GM23338 (cell line): ENCODE data around the gene PLAAT1.

Experiments
- CTCF ChIP-seq, 2 experiments: fragments of 200-600 bp in 1 of 2; sonication (generic) in 1 of 2; conservative IDR thresholded peaks; 2 replicates each; pipeline versions ENCODE4 v1.5.1 to v1.6.1; 2016 to 2017; ENCODE audit warnings: antibody characterized with exemption in 2 of 2, low read depth in 2 of 2, mild to moderate bottlenecking in 2 of 2, moderate library complexity in 1 of 2
- EZH2 ChIP-seq: fragments of 200-600 bp; sonication (generic); IDR thresholded peaks from one replicate; pipeline ENCODE4 v1.8.0; 2017; ENCODE audit warnings: antibody characterized with exemption, mild to moderate bottlenecking, low read depth; ENCODE audit not compliant: unreplicated experiment
- EZH2phosphoT487 ChIP-seq: fragments of 200-600 bp; sonication (generic); IDR thresholded peaks from one replicate; pipeline ENCODE4 v1.8.1; 2018; ENCODE audit warnings: antibody characterized with exemption; ENCODE audit not compliant: unreplicated experiment
- POLR2AphosphoS5 ChIP-seq: IDR thresholded peaks from 2 replicates; pipeline ENCODE4 v1.6.1; 2016; ENCODE audit warnings: antibody characterized with exemption, low read depth
- ZNF114 ChIP-seq: fragments of 250-450 bp; sonication (Bioruptor Pico); IDR thresholded peaks from 2 replicates; pipeline ENCODE4 v1.5.0; 2020; ENCODE audit warnings: mild to moderate bottlenecking, moderate library complexity
- ZNF331 ChIP-seq: fragments of 250-450 bp; sonication (Bioruptor Pico); IDR thresholded peaks from 2 replicates; pipeline ENCODE4 v1.5.0; 2020; ENCODE audit warnings: low read depth, mild to moderate bottlenecking, moderate library complexity

GRCh38 chr3:193194371-193194770, 46.7 kb upstream of the PLAAT1 start:
- no peak for TF ChIP-seq CTCF (conservative IDR thresholded peaks at IDR 0.05; ENCODE audit: low read depth in 2 of 2)
- no peak for TF ChIP-seq POLR2AphosphoS5
- TF ChIP-seq EZH2 = no peak
- TF ChIP-seq EZH2phosphoT487 = no peak
- no peak for TF ChIP-seq ZNF331 (CRISPR knock-in tag)
- no peak for TF ChIP-seq ZNF114 (CRISPR knock-in tag)
